Neural progenitor cell (in vitro differentiated cells): ENCODE measurements around the gene ARHGAP45. TPM values are rescaled to one million over a fixed set of nuclear protein-coding genes. Genes with fewer than 3 reads are reported as not detected.

Experiments used
- DNase-seq: peaks from one replicate; pipeline ENCODE4 v3.0.0-alpha.2; 2016; ENCODE audit warnings: low spot score
- H2AFZ ChIP-seq: fragments of 200-600 bp; sonication (generic); replicated peaks from 2 replicates; pipeline ENCODE4 v1.6.1; 2016; ENCODE audit warnings: antibody characterized with exemption
- H3F3A ChIP-seq: fragments of 200-600 bp; sonication (generic); 2 replicates; pipeline ENCODE4 v1.6.1; 2016; ENCODE audit warnings: antibody characterized with exemption, low read depth
- H3K27ac ChIP-seq: fragments of 200-600 bp; sonication (generic); 2 replicates; pipeline ENCODE4 v1.5.1; 2016; ENCODE audit warnings: mild to moderate bottlenecking
- H3K27me3 ChIP-seq: fragments of 200-600 bp; sonication (generic); 2 replicates; pipeline ENCODE4 v1.6.1; 2016; ENCODE audit warnings: mild to moderate bottlenecking, moderate library complexity
- H3K36me3 ChIP-seq: fragments of 200-600 bp; sonication (generic); 2 replicates; pipeline ENCODE4 v1.5.1; 2016
- H3K4me1 ChIP-seq: fragments of 200-600 bp; sonication (generic); 2 replicates; pipeline ENCODE4 v1.6.1; 2016; ENCODE audit warnings: mixed run types
- H3K4me2 ChIP-seq: fragments of 200-600 bp; sonication (generic); 2 replicates; pipeline ENCODE4 v1.6.1; 2016
- H3K4me3 ChIP-seq: fragments of 200-600 bp; sonication (generic); 2 replicates; pipeline ENCODE4 v1.5.1; 2016
- H3K79me2 ChIP-seq: fragments of 200-600 bp; sonication (generic); 2 replicates; pipeline ENCODE4 v1.6.1; 2016; ENCODE audit warnings: low read depth
- H3K9ac ChIP-seq: fragments of 200-600 bp; sonication (generic); 2 replicates; pipeline ENCODE4 v1.6.1; 2016
- H3K9me3 ChIP-seq: fragments of 200-600 bp; sonication (generic); 2 replicates; pipeline ENCODE4 v1.5.1; 2016; ENCODE audit warnings: low read depth
- H4K20me1 ChIP-seq: fragments of 200-600 bp; sonication (generic); 2 replicates; pipeline ENCODE4 v1.6.1; 2016; ENCODE audit warnings: low read depth
- H3K27ac Mint-ChIP-seq: 3 replicates; pipeline ENCODE4 v1.8.0; 2021; ENCODE audit warnings: mixed read lengths
- H3K27me3 Mint-ChIP-seq: 2 replicates; pipeline ENCODE4 v1.8.0; 2022; ENCODE audit warnings: low read depth, mild to moderate bottlenecking, inconsistent platforms, moderate library complexity, mixed read lengths; ENCODE audit not compliant: insufficient read depth
- H3K36me3 Mint-ChIP-seq: 3 replicates; pipeline ENCODE4 v1.8.0; 2021; ENCODE audit warnings: mixed read lengths
- H3K4me1 Mint-ChIP-seq: 3 replicates; pipeline ENCODE4 v1.8.0; 2021; ENCODE audit warnings: mixed read lengths
- H3K4me3 Mint-ChIP-seq: 3 replicates; pipeline ENCODE4 v1.8.0; 2021; ENCODE audit warnings: mild to moderate bottlenecking, moderate library complexity, mixed read lengths
- H3K9me3 Mint-ChIP-seq: 3 replicates; pipeline ENCODE4 v1.8.0; 2020; ENCODE audit warnings: mixed read lengths
- CTCF ChIP-seq: fragments of 200-600 bp; sonication (generic); IDR thresholded peaks from 2 replicates; pipeline ENCODE4 v1.5.1; 2017; ENCODE audit warnings: antibody characterized with exemption, mild to moderate bottlenecking
- EZH2 ChIP-seq: fragments of 200-600 bp; sonication (generic); IDR thresholded peaks from 2 replicates; pipeline ENCODE4 v1.6.1; 2017; ENCODE audit warnings: antibody characterized with exemption, mild to moderate bottlenecking, moderate library complexity
- EZH2phosphoT487 ChIP-seq: fragments of 200-600 bp; sonication (generic); IDR thresholded peaks from 2 replicates; pipeline ENCODE4 v1.6.1; 2017; ENCODE audit warnings: antibody characterized with exemption
- total RNA-seq: library from RNA; depleted of rRNA; stranded (reverse); fragments of >200 nt; gene quantifications from 2 replicates; pipeline ENCODE4 v1.2.3, GENCODE V29; 2015; ENCODE audit warnings: low replicate concordance

Gene ARHGAP45
- 9.6 and 18.2 TPM in 2 replicates for total RNA-seq

GRCh38 chr19:1066748-1067340, at the start of gene ARHGAP45:
Gene ARHGAP45 (plus strand): TSS chr19:1067167. CDS start chr19:1067406, 239 bp downstream.
- Histone ChIP-seq H3K27me3 (peaks cover 86% of the 10 kb centered on the region), H3K9me3 (no peaks in the 10 kb centered on the region), H3K79me2 (no peaks in the 10 kb centered on the region), H4K20me1 (peaks cover 21% of the 10 kb centered on the region), H3K27ac (no peak within 1 kb of the TSS), H2AFZ (no peak within 1 kb of the TSS), H3K36me3 (no peaks in the 10 kb centered on the region), H3F3A (peaks cover 37% of the 10 kb centered on the region), H3K4me3 (peak within 1 kb of the TSS; percentile 48), H3K9ac (no peak within 1 kb of the TSS), H3K4me1 (peaks cover 12% of the 10 kb centered on the region), H3K4me2 (peak within 1 kb of the TSS; percentile 89)
- H3K27ac Mint-ChIP-seq, result no peak within 1 kb of the TSS
- H3K9me3 Mint-ChIP-seq, result peaks cover 2% of the 10 kb centered on the region
- peak; percentile 52 for DNase-seq
- H3K27me3 Mint-ChIP-seq, result peaks cover 37% of the 10 kb centered on the region
- H3K4me3 Mint-ChIP-seq, result peak within 1 kb of the TSS; percentile 75
- TF ChIP-seq CTCF (no peak), EZH2phosphoT487 (no peak), EZH2 (no peak)
- peaks cover 12% of the 10 kb centered on the region for H3K4me1 Mint-ChIP-seq
- no peaks in the 10 kb centered on the region for H3K36me3 Mint-ChIP-seq

- no peak overlapping the region for H3K27ac Mint-ChIP-seq
- H3K4me3 ChIP-seq, result no peak overlapping the region
- no peak for TF ChIP-seq EZH2
- no peak for TF ChIP-seq CTCF
- TF ChIP-seq EZH2phosphoT487, result no peak
- H4K20me1 ChIP-seq, result peaks cover 67% of the 10 kb centered on the region
- peaks cover 21% of the 10 kb centered on the region for H3F3A ChIP-seq
- H2AFZ ChIP-seq, result no peak overlapping the region
- H3K27me3 ChIP-seq, result no peaks in the 10 kb centered on the region
- no peaks in the 10 kb centered on the region for H3K9me3 Mint-ChIP-seq
- H3K27ac ChIP-seq, result no peak overlapping the region
- no peak overlapping the region for H3K4me3 Mint-ChIP-seq
- DNase-seq, result no peak
- peaks cover 21% of the 10 kb centered on the region for H3K4me1 ChIP-seq
- peaks cover 39% of the 10 kb centered on the region for H3K4me1 Mint-ChIP-seq
- no peaks in the 10 kb centered on the region for H3K36me3 Mint-ChIP-seq
- H3K36me3 ChIP-seq, result no peaks in the 10 kb centered on the region
- H3K9ac ChIP-seq, result no peak overlapping the region
- H3K9me3 ChIP-seq, result no peaks in the 10 kb centered on the region
- no peak overlapping the region for H3K4me2 ChIP-seq
- peaks cover 8% of the 10 kb centered on the region for H3K27me3 Mint-ChIP-seq
- H3K79me2 ChIP-seq, result peaks cover 67% of the 10 kb centered on the region
Measured at GRCh38 chr19:1017906-1018305, 49.1 kb upstream of the ARHGAP45 start.

- Histone ChIP-seq H3K27ac (no peak overlapping the region), H3K4me1 (peaks cover 21% of the 10 kb centered on the region), H3K4me2 (no peak overlapping the region), H3K4me3 (no peak overlapping the region), H3K36me3 (no peaks in the 10 kb centered on the region), H3K9ac (no peak overlapping the region), H3K27me3 (no peaks in the 10 kb centered on the region), H3F3A (peaks cover 21% of the 10 kb centered on the region), H3K79me2 (peaks cover 67% of the 10 kb centered on the region), H2AFZ (no peak overlapping the region), H3K9me3 (no peaks in the 10 kb centered on the region), H4K20me1 (peaks cover 67% of the 10 kb centered on the region)
- Mint-ChIP-seq H3K27ac (no peak overlapping the region), H3K4me1 (peaks cover 39% of the 10 kb centered on the region), H3K9me3 (no peaks in the 10 kb centered on the region), H3K36me3 (no peaks in the 10 kb centered on the region), H3K27me3 (peaks cover 8% of the 10 kb centered on the region), H3K4me3 (peak overlapping the region; percentile 78)
- TF ChIP-seq EZH2phosphoT487, result no peak
- TF ChIP-seq EZH2, result no peak
- no peak for TF ChIP-seq CTCF
- no peak for DNase-seq
Measured at GRCh38 chr19:1018393-1018792, 48.6 kb upstream of the ARHGAP45 start.
